GM12878 (cell line): ENCODE results near the gene UBAC2. TPM values are rescaled to one million over a fixed set of nuclear protein-coding genes. Genes with fewer than 3 reads are reported as not detected.

Experiments
- ATAC-seq: fragments of 200-7000 bp; cut with Tn5 transposase; 3 replicates; pipeline ENCODE4 v1.9.1; 2020; ENCODE audit warnings: mild to moderate bottlenecking, moderate library complexity
- BruUV-seq: library from RNA; stranded (reverse); fragments of 400-500 nt; replicated peaks from 2 replicates; lab custom pipeline; 2021; lab: Mats Ljungman, UMichigan
- CTCF ChIA-PET: fragments of 300-600 bp; sonication (Branson Sonifier 250); formaldehyde crosslinking; extraction: SDS; loops from one replicate; lab custom pipeline; 2021; ENCODE audit warnings: inconsistent platforms; lab: Yijun Ruan, JAX
- POLR2A ChIA-PET: fragments of 350-600 bp; formaldehyde crosslinking; extraction: SDS; loops from one replicate; lab custom pipeline; 2021; ENCODE audit warnings: inconsistent platforms; lab: Charles Lee
- RAD21 ChIA-PET: fragments of 300-600 bp; sonication (Branson Sonifier 250); formaldehyde crosslinking; loops from one replicate; lab custom pipeline; 2023; ENCODE audit warnings: antibody characterized with exemption; ENCODE audit not compliant: unreplicated experiment; lab: Charles Lee
- SMC1A ChIA-PET: fragments of 300-600 bp; sonication (Branson Sonifier 250); formaldehyde crosslinking; loops from one replicate; lab custom pipeline; 2023; ENCODE audit not compliant: unreplicated experiment, uncharacterized antibody; lab: Charles Lee
- DNase-seq: peaks from one replicate; pipeline ENCODE4 v3.0.0-alpha.2; 2011; ENCODE audit warnings: low read depth, low spot score
- FAIRE-seq: peaks from 3 replicates; lab custom pipeline; 2011; peaks lifted over from hg19 to GRCh38; lab: Jason Lieb, UNC
- H2AFZ ChIP-seq: 2 replicates; pipeline ENCODE4 v1.6.0; 2011; ENCODE audit warnings: low read depth, low read length, control low read depth; ENCODE audit not compliant: control insufficient read depth
- H3K27ac ChIP-seq: 2 replicates; pipeline ENCODE4 v1.5.1; 2011; ENCODE audit warnings: control low read depth; ENCODE audit not compliant: control insufficient read depth, insufficient read depth
- H3K27me3 ChIP-seq, 2 experiments: replicated peaks in 1 of 2; 2 replicates each; pipeline versions ENCODE4 v1.6.0 to v1.6.1; 2011; ENCODE audit warnings: low read length in 1 of 2; ENCODE audit not compliant: control insufficient read depth in 2 of 2, insufficient read depth in 2 of 2
- H3K36me3 ChIP-seq, 2 experiments: 2 replicates each; pipeline ENCODE4 v1.5.1; 2011; ENCODE audit warnings: low read length in 1 of 2; ENCODE audit not compliant: control insufficient read depth in 2 of 2, insufficient read depth in 2 of 2
- H3K4me1 ChIP-seq: 2 replicates; pipeline ENCODE4 v1.6.1; 2011; ENCODE audit warnings: mild to moderate bottlenecking, low read length, moderate library complexity, mixed read lengths; ENCODE audit not compliant: control insufficient read depth, insufficient read depth
- H3K4me2 ChIP-seq: 2 replicates; pipeline ENCODE4 v1.6.0; 2011; ENCODE audit warnings: control low read depth; ENCODE audit not compliant: control insufficient read depth, insufficient read depth
- H3K4me3 ChIP-seq: fragments of 200-600 bp; sonication (generic); 2 replicates; pipeline ENCODE4 v1.5.1; 2016
- H3K79me2 ChIP-seq: 2 replicates; pipeline ENCODE4 v1.6.0; 2011; ENCODE audit warnings: low read length; ENCODE audit not compliant: control insufficient read depth, insufficient read depth
- H3K9ac ChIP-seq: 2 replicates; pipeline ENCODE4 v1.8.0; 2011; ENCODE audit warnings: low read length, control low read depth, mixed read lengths; ENCODE audit not compliant: control insufficient read depth, insufficient read depth
- H3K9me3 ChIP-seq: replicated peaks from 3 replicates; pipeline ENCODE4 v1.5.1; 2011; ENCODE audit warnings: mild to moderate bottlenecking, low read length; ENCODE audit not compliant: control insufficient read depth, insufficient read depth
- H4K20me1 ChIP-seq: 2 replicates; pipeline ENCODE4 v1.6.0; 2011; ENCODE audit not compliant: control insufficient read depth, insufficient read depth
- ATF2 ChIP-seq: IDR thresholded peaks from 2 replicates; pipeline ENCODE4 v1.6.1; 2012; ENCODE audit warnings: low read length, inconsistent platforms
- BHLHE40 ChIP-seq, 2 experiments: fragments of 450-650 bp in 1 of 2; IDR thresholded peaks; 2 replicates each; pipeline ENCODE4 v1.6.1; 2011 to 2017; ENCODE audit warnings: low read depth in 2 of 2, borderline replicate concordance in 1 of 2, improper control_type of control experiment in 1 of 2, low read length in 1 of 2, mild to moderate bottlenecking in 1 of 2
- BMI1 ChIP-seq: fragments of 450-650 bp; IDR thresholded peaks from 2 replicates; pipeline ENCODE4 v1.6.1; 2016; ENCODE audit warnings: mild to moderate bottlenecking, moderate library complexity, borderline replicate concordance
- ELK1 ChIP-seq: IDR thresholded peaks from 2 replicates; pipeline ENCODE4 v1.6.1; 2012; ENCODE audit warnings: low read depth, low read length, improper control_type of control experiment
- EZH2 ChIP-seq: IDR thresholded peaks from 2 replicates; pipeline ENCODE4 v1.6.1; 2012; ENCODE audit warnings: low read depth, mild to moderate bottlenecking, control low read depth, inconsistent platforms, low read length, borderline replicate concordance; ENCODE audit not compliant: control insufficient read depth
- HDAC6 ChIP-seq: fragments of 200-600 bp; sonication (generic); IDR thresholded peaks from one replicate; pipeline ENCODE4 v1.8.0; 2017; ENCODE audit warnings: antibody characterized with exemption; ENCODE audit not compliant: unreplicated experiment
- KAT2A ChIP-seq: conservative IDR thresholded peaks from 2 replicates; pipeline ENCODE4 v1.6.1; 2011; ENCODE audit warnings: low read depth, low read length; ENCODE audit not compliant: control insufficient read depth
- KLF5 ChIP-seq: fragments of 450-650 bp; IDR thresholded peaks from 2 replicates; pipeline ENCODE4 v1.6.1; 2014; ENCODE audit warnings: mild to moderate bottlenecking; ENCODE audit not compliant: partially characterized antibody
- PAX8 ChIP-seq: fragments of 450-650 bp; IDR thresholded peaks from 2 replicates; pipeline ENCODE4 v1.6.1; 2017; ENCODE audit warnings: mild to moderate bottlenecking, moderate library complexity
- RBBP5 ChIP-seq: fragments of 200-600 bp; sonication (generic); conservative IDR thresholded peaks from 2 replicates; pipeline ENCODE4 v1.6.1; 2016
- RELA ChIP-seq: fragments of 450-650 bp; IDR thresholded peaks from 2 replicates; pipeline ENCODE4 v1.8.0; 2014; ENCODE audit warnings: borderline replicate concordance; ENCODE audit not compliant: partially characterized antibody
- USF2 ChIP-seq: IDR thresholded peaks from 2 replicates; pipeline ENCODE4 v1.6.1; 2011; ENCODE audit warnings: low read depth, low read length, improper control_type of control experiment, borderline replicate concordance
- WGBS: methylation state at CpG from one replicate; pipeline ENCODE4 v1.1.6; 2016; ENCODE audit warnings: low lambda C conversion rate; ENCODE audit not compliant: insufficient replicate concordance, insufficient coverage; ENCODE audit errors: missing lambda C conversion rate; 5-methylcytosine and 5-hydroxymethylcytosine counted together
- in situ Hi-C: fragments of 300-500 bp; cut with MboI; formaldehyde crosslinking; loops from 9 replicates; pipeline ENCODE4 v1.14.3; 2018; ENCODE audit warnings: mixed read lengths
- intact Hi-C: fragments of 100-400 bp; cut with micrococcal nuclease; formaldehyde crosslinking; loops from one replicate; pipeline ENCODE4 v1.14.2; 2022; ENCODE audit not compliant: unreplicated experiment
- polyA plus RNA-seq, 11 experiments: library from polyadenylated mRNA; depleted of rRNA in 4 of 11; unstranded in 6 of 11; stranded (reverse) in 5 of 11; fragments of >200 nt; fragmentation: Nextera tagmentation in 4 of 11; fragmentation: Illumina TruSeq in 1 of 11; extraction: Ambion mirVana in 4 of 11; extraction: Trizol in 1 of 11; gene quantifications; 1 replicate in 1 of 11; 2 replicates in 10 of 11; pipeline versions ENCODE4 v1.2.1 to v1.2.3, GENCODE V29; 2011 to 2016; ENCODE audit warnings: inconsistent platforms in 2 of 11, missing spikeins in 2 of 11, low read depth in 1 of 11
- total RNA-seq, 4 experiments: library from RNA; depleted of rRNA in 3 of 4; stranded (reverse); fragments of >200 nt in 3 of 4; fragmentation: Illumina TruSeq in 1 of 4; extraction: Trizol in 1 of 4; gene quantifications; 2 replicates each; pipeline versions ENCODE4 v1.2.1 to v1.2.3, GENCODE V29; 2013 to 2021
- TF ChIP-seq, protein P1 (sequence below): IDR thresholded peaks from 2 replicates; pipeline ENCODE4 v1.6.1; 2012; ENCODE audit warnings: low read depth, low read length, improper control_type of control experiment

UBAC2 gene
- total and polyA plus RNA-seq, 10 of the 15 experiments (the other 5 are each of a cell fraction or from before 2014, with no cell fraction given): 3.0 to 54.6 (median 17.4) TPM

DNA sequence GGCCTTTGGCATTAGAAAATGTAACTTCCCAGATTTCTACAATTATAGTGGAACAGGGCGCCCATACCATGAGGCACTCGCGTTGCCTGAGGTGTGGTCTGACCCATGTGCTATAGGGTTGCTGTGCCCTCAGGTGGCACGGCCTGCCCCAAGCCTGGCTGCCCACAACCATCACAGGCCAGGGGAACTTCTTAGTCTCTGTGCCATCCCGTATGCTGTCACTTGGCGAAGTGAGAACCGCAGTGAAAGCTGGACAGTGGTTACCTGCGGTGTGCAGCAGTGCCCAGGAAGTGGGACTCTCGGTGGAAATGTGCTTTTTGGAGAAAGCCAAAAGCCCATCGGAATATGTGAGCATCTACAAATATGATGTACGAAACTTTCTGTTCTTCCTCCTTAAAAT is 194.8 kb downstream of the UBAC2 start:
- intact Hi-C loops: no loop called here
- H3K27ac ChIP-seq: no peak overlapping the region
- no peak overlapping the region for H2AFZ ChIP-seq
- DNase-seq: no peak
- H4K20me1 ChIP-seq: no peaks in the 10 kb centered on the region
- POLR2A ChIA-PET: no interaction called here
- H3K36me3 ChIP-seq: no peaks in the 10 kb centered on the region
- RAD21 ChIA-PET: no interaction called here
- WGBS: 94% methylated on average over 11 of the region's 11 CpGs
- no peaks in the 10 kb centered on the region for H3K4me1 ChIP-seq
- SMC1A ChIA-PET: no interaction called here
- H3K9me3 ChIP-seq: no peaks in the 10 kb centered on the region
- in situ Hi-C loops: no loop called here
- H3K27me3 ChIP-seq: no peaks in the 10 kb centered on the region
- no peak for TF ChIP-seq RELA
- TF ChIP-seq BMI1: no peak
- TF ChIP-seq, all 136 proteins: peak for 0
- H3K9ac ChIP-seq: no peak overlapping the region
- CTCF ChIA-PET: interaction anchor here (1.1 to 1.8 kb wide), 2 partner anchors 41 to 125 kb away, joined by 4 to 6 read pairs; no protein-coding TSS in a partner anchor
- no peak overlapping the region for H3K4me3 ChIP-seq
- H3K79me2 ChIP-seq: no peaks in the 10 kb centered on the region
- FAIRE-seq (no peak), ATAC-seq (no peak)
- no peak overlapping the region for H3K4me2 ChIP-seq
- BruUV-seq: no TSS peak

- Histone ChIP-seq H3K4me2 (no peak overlapping the region), H3K4me3 (no peak overlapping the region), H3K79me2 (no peaks in the 10 kb centered on the region), H2AFZ (no peak overlapping the region), H4K20me1 (no peaks in the 10 kb centered on the region), H3K27me3 (no peaks in the 10 kb centered on the region), H3K9me3 (no peaks in the 10 kb centered on the region), H3K27ac (no peak overlapping the region), H3K36me3 (no peaks in the 10 kb centered on the region), H3K9ac (no peak overlapping the region), H3K4me1 (no peaks in the 10 kb centered on the region)
- ChIA-PET POLR2A (interaction anchor here (0.6 kb wide), 1 partner anchor 252 kb away, joined by 7 read pairs; no protein-coding TSS in a partner anchor), SMC1A (interaction anchor here (0.8 to 1.6 kb wide), 2 partner anchors 9 to 29 kb away, joined by 3 to 4 read pairs; no protein-coding TSS in a partner anchor), CTCF (interaction anchor here (1.0 kb wide), 1 partner anchor 40 kb away, joined by 3 read pairs; no protein-coding TSS in a partner anchor), RAD21 (interaction anchor here (1.5 kb wide), 1 partner anchor 127 kb away, joined by 4 read pairs; no protein-coding TSS in a partner anchor)
- intact Hi-C loops (no loop called here), in situ Hi-C loops (no loop called here)
- WGBS: 80% methylated on average over 6 of the region's 7 CpGs
- no TSS peak for BruUV-seq
- FAIRE-seq (no peak), DNase-seq (no peak), ATAC-seq (no peak)
- TF ChIP-seq HDAC6 (no peak), ATF2 (no peak), KAT2A (no peak), EZH2 (no peak), USF2 (no peak), ELK1 (no peak), RBBP5 (no peak), BHLHE40 (IDR thresholded peaks at IDR 0.05; ENCODE audit: borderline replicate concordance in 1 of 2, low read depth in 2 of 2, low read length in 1 of 2) (no peak), KLF5 (no peak), PAX8 (no peak)
- TF ChIP-seq, protein P1, sequence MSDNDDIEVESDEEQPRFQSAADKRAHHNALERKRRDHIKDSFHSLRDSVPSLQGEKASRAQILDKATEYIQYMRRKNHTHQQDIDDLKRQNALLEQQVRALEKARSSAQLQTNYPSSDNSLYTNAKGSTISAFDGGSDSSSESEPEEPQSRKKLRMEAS: no peak
Measured at GRCh38 chr13:99396446-99396845, 195.8 kb downstream of the UBAC2 start.
